ENCODE measurements around the gene RPL37A. TPM values are rescaled to one million over a fixed set of nuclear protein-coding genes. Genes with fewer than 3 reads are reported as not detected.
A peak's percentile ranks its signal among the peaks of the same experiment; 100 is the strongest.
"Not testable (repeated sequence)": the region's sequence is repeated elsewhere in the genome, so short reads cannot be mapped to it uniquely, and the experiment has no call there.

RPL37A gene
- total RNA-seq, 1 experiment from 2014 or later = 3,239 TPM

DNA sequence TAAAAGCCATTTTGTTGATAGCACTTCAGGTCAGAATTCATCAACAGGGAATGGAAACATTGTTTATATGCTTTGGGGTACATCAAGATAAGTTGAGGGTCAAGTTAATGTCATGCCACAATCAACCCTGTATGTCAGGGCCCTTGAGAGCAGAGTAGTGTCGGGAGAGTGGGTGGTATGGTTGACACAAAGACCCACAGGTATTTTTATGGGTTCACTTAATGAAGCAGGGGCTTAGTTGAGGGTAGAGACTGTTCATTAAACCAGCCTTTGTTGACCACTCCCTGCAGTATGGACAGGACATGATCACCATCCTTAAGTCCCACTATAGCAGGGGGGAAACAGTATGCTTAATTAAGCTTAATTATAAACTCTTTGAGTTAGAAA, 5.7 kb downstream of the RPL37A start:
- no peak for DNase-seq (ENCODE audit: low read depth, low spot score)
- in situ Hi-C loops (cut with HindIII; ENCODE audit: low pct_unique_long_range_greater_than_20kb, low sequenced_read_pairs) = loop anchor here (25.0 kb wide), 1 partner anchor 158 kb away; no protein-coding TSS in a partner anchor

DNA sequence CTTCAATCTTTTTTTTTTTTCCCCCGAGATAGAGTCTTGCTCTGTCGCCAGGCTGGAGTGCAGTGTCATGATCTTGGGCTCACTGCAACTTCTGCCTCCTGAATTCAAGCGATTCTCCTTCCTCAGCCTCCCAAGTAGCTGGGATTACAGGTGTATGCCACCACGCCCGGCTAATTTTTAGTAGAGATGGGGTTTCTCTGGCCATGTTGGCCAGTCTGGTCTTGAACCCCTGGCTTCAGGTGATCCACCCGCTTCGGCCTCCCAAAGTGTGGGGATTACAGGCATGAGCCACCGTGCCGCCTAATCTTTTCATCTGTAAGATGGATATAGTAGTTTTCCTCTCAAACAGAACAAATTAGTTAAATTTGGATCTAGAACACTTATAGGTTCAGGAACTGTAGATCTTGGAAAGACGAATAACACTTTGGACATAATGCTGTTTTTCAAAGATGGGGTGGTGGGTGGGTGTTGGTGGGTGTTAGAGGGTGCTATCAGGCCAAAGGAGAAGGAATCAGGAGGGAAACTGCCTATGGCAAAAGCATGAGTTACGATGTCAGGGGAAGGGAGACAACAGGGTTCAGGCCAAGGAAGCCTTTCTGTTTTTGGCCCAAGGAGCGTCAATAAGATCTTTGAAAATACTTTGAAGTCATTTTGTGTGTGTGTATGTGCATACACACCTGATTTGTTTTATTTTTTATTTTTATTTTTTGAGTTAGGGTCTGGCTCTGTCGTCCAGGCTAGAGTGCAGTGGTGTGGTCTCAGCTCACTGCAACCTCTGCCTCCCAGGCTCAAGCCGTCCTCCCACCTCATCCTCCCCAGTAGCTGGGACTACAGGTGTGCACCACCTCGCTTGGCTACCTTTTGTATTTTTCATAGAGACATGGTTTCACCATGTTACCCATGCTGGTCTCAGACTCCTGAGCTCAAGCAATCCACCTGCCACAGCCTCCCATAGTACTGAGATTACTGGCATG, 6.8 kb downstream of the RPL37A start:
- no peak for DNase-seq (ENCODE audit: low read depth, low spot score)
- in situ Hi-C loops (cut with HindIII; ENCODE audit: low pct_unique_long_range_greater_than_20kb, low sequenced_read_pairs) = loop anchor here (25.0 kb wide), 1 partner anchor 157 kb away; no protein-coding TSS in a partner anchor

DNA sequence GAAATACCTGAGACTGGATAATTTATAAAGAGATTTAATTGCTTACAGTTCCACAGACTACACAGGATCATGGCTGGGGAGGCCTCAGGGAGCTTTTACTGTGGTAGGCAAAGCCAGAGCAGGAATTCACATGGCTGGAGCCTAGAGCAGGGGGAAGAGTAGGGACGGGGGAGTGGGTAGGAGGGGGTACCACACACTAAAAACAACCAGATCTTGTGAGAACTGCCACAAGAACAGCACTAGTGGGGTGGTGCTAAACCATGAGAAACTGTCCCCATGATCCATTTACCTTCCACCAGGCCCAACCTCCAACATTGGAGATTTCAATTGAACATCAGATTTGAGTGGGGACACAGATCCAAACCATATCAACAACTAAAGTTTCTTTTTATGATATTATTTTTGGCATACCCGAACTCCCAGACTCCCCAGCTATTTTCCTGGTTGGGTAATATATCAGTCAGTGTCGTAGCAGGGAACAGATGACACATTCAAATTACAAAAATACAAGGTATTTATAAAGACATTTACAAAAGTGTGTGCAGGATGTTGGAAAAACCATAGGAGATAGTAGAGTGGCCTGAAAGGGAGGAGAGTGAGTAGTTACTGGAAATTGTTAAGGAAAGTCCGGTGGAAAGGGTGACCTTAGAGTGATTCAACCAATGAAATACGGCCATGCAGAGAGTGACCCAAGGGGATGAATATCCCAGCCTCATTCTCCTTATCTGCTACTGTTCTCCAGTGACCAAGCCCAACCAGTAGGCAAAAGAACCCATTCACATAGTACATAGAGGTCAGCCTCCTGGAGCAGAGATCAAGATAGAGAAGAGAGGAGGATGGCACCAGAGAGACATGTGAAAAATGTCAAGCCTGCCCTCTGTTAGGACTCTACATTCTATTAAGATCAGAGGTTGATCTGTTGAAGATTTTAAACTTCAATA, 8.8 kb downstream of the RPL37A start:
- DNase-seq (ENCODE audit: low read depth, low spot score) = peak; percentile 30
- in situ Hi-C loops (cut with HindIII; ENCODE audit: low pct_unique_long_range_greater_than_20kb, low sequenced_read_pairs) = loop anchor here (25.0 kb wide), 1 partner anchor 155 kb away; no protein-coding TSS in a partner anchor

DNA sequence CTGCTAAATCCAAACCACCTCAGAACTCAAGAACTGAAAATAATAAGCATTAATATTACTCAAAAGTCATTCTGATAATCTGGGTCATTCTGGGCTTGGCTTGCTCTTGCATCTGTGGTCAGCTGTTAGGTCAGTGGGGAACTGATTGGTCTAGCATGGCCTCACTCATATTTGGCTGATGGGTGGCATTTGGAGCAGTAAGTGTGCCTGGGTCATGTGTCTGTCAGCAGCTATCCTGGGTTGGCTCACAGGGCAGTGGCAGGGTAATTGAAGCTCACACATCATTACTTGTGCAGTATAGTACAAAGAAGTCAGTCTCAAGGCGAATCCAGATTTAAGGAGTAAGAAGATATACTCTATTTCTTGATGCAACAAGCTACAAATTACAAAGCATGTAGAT, 9.6 kb downstream of the RPL37A start:
- in situ Hi-C loops (cut with HindIII; ENCODE audit: low pct_unique_long_range_greater_than_20kb, low sequenced_read_pairs) = loop anchor here (25.0 kb wide), 1 partner anchor 154 kb away; no protein-coding TSS in a partner anchor
- peak; percentile 88 for DNase-seq (ENCODE audit: low read depth, low spot score)

DNA sequence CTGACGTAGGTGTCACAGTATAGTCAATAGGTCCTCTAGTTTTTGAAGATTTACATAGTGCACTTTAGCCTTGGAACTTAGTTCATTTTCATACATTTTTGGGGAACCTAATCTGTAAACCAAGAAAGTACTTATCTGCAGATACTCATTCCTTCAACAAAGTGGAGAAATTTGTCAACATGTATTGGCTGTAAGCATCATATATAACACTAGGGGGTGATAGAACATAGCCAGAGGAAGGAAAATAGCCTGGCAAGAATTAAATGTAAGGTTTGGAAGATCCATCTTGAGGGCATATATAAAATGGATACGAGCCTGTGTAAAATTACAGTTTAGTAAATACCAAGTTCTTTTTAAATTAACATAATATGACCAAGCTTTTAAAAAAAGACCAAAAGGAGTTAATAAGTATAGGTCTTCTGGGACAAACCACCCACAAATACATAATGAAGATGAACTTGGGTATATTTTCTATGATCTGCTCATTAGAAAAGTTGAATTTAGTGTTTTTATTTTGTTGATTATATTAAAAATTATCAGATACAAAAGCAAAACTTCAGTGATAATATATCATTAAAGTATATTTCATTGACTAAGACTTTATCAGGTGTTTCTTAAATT, 18.2 kb downstream of the RPL37A start:
- in situ Hi-C loops (cut with HindIII; ENCODE audit: low pct_unique_long_range_greater_than_20kb, low sequenced_read_pairs) = loop anchor here (25.0 kb wide), 1 partner anchor 145 kb away; no protein-coding TSS in a partner anchor
- DNase-seq (ENCODE audit: low read depth, low spot score) = peak; percentile 69

DNA sequence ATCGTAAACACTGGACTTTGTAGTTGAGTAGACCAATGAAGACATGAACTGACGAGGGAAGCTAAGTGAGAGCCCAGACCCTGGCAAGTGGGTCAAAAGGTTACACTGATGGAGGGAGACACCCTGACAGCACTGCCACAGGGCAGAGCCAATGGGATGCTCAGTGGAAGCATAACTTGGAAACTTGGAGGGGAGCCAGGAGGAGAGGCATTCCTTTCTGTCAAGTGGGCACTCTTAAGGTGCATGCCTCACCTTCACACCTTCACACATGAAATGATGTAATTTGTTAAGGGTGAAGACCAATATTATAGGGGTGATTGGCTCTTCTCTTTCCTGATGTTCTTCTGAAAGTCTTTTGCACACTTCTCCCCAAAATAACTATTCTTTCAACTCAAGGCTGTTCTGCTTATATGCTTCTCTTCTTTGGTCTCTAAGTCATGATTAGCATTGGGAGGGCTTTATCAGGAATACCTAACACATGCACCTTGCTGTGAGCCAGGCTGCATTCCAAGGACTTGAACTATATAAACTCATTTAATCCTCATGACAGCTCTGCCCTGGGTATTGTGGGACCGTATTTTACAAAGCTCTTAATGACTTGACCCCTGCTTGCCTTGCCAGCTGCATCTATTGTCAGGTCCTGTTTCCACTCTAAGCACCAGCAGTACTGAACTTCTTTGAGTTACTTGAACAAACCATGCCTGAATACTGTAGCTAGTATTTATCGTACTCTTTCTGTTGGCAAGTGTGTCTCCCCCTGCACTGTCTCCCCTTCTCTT, 19.0 kb downstream of the RPL37A start:
- no peak for DNase-seq (ENCODE audit: low read depth, low spot score)
- in situ Hi-C loops (cut with HindIII; ENCODE audit: low pct_unique_long_range_greater_than_20kb, low sequenced_read_pairs) = loop anchor here (25.0 kb wide), 1 partner anchor 145 kb away; no protein-coding TSS in a partner anchor

DNA sequence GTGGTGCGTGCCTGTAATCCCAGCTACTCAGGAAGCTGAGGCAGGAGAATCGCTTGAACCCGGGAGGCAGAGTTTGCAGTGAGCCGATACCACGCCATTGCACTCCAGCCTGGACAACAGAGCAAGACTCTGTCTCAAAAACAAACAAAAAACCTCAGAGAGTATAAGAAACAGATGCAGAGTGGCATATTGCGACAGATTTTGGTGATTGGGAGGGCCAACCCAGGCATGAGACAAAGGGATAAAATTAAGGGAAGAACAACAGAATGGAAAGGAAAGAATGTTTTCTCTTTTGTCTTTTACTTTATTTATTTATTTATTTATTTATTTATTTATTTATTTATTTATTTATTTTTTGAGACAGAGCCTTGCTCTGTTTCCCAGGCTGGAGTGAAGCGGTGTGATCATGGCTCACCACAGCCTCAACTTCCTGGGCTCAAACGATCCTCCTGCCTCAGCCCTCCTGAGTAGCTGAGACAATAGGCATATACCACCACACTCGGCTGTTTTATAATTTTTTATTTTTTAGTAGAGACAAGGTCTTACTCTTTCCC, 20.0 kb downstream of the RPL37A start:
- not testable (repeated sequence) for DNase-seq (ENCODE audit: low read depth, low spot score)
- in situ Hi-C loops (cut with HindIII; ENCODE audit: low pct_unique_long_range_greater_than_20kb, low sequenced_read_pairs) = loop anchor here (25.0 kb wide), 1 partner anchor 144 kb away; no protein-coding TSS in a partner anchor

DNA sequence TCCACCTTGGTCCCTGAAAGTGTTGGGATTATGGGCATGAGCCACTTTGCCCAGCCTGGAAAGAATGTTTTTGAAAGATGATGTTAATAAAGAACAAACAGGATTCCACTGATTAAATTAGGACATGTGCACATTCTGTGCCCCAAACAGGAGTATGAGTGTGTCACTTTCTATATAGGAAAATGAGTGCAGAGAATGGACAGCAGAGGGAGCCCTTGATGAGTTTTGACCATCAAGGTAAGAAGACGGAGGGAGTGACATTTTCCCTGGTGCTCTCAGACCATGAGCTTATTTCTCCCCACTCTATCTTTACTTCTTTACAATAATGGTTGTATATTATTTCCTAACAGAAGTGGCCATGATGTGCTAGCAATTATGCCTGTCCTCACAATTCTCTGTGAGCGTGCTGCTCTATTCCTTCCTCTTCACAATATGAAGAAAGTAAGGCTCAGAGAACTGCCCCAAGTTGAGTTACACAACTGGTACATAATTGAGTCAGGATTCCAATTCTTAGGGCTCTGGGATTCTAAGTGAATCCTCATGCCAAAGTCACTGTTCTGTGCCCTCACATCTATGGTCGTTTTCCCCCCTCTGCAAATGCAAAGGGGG, 20.6 kb downstream of the RPL37A start:
- DNase-seq (ENCODE audit: low read depth, low spot score) = peak; percentile 84
- in situ Hi-C loops (cut with HindIII; ENCODE audit: low pct_unique_long_range_greater_than_20kb, low sequenced_read_pairs) = loop anchor here (25.0 kb wide), 1 partner anchor 143 kb away; no protein-coding TSS in a partner anchor

DNA sequence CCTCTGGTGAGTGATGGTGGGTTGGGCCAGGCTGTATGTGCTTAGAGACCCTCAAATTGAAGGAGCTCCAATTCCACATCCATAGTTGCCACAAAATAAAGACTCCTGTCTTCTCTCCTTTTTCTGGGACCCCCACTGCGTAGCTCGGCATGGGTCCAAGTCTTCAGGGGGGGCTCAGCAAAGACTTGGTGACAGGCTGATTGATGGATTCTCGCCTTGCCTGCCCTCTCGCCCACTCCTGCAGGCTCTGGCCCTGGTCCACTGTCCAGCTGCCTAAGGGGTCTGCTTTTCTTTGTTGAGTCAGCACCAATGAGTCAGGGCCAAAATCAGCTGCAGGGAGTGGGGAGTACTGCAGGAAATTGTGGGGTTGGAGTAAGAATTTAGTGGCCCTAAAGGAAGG, 21.5 kb downstream of the RPL37A start:
- DNase-seq (ENCODE audit: low read depth, low spot score) = no peak
- in situ Hi-C loops (cut with HindIII; ENCODE audit: low pct_unique_long_range_greater_than_20kb, low sequenced_read_pairs) = loop anchor here (25.0 kb wide), 1 partner anchor 142 kb away; no protein-coding TSS in a partner anchor

DNA sequence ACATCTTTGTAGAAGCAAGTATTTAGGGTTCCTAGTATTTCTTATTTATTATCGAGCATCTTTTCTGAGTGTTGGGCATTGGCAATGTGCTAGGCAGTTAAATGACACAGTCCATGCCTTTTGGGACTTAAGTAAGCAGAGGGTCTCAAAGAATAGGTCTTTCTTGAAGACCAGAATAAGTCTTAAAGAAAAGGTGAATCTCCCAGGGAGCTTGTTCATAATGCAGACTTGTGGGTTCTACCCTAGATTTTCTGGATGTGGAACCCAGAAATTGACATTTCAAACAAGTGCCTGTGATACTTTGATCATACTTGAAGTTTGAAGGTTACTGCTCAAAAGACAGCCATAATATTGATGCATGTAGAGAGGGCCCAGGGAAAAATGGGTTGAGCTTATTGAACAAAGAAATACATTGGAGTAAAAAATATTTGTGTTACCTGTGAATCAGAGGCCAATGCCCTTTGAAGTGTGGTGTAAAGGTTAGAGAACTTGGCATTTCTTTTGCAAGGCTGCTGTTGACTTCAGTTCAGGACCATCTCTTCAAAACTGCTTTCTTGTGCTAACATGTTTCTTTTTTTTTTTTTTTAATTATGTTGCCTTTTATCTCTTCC, 24.4 kb downstream of the RPL37A start:
- DNase-seq (ENCODE audit: low read depth, low spot score) = no peak
- in situ Hi-C loops (cut with HindIII; ENCODE audit: low pct_unique_long_range_greater_than_20kb, low sequenced_read_pairs) = loop anchor here (25.0 kb wide), 1 partner anchor 139 kb away; no protein-coding TSS in a partner anchor

DNA sequence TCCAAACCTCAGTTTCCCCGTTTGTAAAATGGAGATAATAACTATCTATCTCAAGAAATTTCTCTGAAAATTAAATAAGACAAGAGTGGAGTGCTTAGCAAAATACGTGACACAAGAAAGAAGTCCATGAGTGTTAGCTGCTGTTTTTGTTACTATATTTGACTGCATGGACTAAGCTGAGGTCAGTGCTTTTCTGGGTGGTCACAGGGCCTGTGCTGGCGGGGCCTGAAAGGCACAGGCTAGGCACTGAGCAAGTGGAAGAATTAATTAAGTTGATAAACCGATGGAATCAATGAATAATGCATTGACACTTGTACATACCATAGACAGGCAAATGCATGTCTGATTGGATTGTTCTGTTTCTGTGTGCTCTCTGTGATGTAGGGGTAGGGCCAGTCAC, 27.3 kb downstream of the RPL37A start:
- DNase-seq (ENCODE audit: low read depth, low spot score) = no peak
- in situ Hi-C loops (cut with HindIII; ENCODE audit: low pct_unique_long_range_greater_than_20kb, low sequenced_read_pairs) = no loop called here

DNA sequence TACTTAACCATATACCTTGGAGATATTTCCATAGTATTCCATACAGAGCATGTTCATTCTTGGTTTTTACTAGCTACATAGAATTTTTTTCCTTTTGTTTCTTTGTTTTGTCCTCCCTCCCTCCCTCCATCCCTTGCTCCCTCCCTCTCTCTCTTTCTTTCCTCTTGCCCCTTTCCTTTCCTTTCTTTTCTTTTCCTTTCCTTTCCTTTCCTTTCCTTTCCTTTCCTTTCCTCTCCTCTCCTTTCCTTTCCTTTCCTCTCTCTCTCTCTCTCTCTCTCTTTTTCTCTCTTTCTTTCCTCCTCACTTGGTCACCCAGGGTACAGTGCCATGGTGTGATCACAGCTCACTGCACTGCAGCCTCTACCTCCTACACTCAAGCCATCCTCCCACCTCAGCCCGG, 28.3 kb downstream of the RPL37A start:
- DNase-seq (ENCODE audit: low read depth, low spot score) = no peak
- in situ Hi-C loops (cut with HindIII; ENCODE audit: low pct_unique_long_range_greater_than_20kb, low sequenced_read_pairs) = no loop called here

DNA sequence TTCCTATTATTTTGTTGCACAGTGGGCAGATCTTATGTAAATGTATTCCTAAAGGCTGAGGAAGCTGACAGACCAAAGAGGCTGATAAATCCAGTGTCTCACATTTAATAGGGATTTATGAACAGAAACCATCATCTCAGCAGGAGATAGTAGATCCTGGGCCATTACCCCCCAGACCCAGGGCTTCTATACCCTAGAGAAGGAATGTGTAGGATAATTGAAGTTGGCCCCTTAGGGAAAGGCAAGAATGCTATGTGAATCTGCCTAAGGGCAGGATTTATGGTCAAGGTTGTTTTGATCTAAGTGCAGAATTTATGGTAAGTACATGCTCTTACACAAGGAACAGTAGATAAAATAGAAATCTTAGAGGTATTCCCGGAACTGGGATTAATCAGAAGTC, 29.0 kb downstream of the RPL37A start:
- in situ Hi-C loops (cut with HindIII; ENCODE audit: low pct_unique_long_range_greater_than_20kb, low sequenced_read_pairs) = no loop called here

DNA sequence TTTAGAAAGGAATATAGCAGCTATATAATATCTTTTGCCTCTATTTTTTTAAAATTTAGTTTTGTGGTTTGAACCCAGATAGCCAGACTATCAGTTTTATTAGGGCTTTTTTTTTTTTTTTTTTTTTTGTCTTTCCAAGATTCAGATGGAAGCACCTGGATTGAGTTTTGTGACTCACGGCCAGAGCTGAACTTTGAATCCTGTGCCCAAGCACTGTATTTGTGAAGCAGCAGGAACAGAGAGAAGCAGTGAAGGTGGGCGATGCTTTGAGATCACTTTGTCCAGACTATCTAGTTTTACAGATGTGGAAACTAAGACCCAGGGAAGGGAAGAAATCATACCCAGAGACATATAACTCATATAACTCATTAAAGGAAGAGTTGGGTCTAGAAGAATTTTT, 33.9 kb downstream of the RPL37A start:
- in situ Hi-C loops (cut with HindIII; ENCODE audit: low pct_unique_long_range_greater_than_20kb, low sequenced_read_pairs) = no loop called here
- no peak for DNase-seq (ENCODE audit: low read depth, low spot score)

More for the DNA sequence above, 29.0 kb downstream of the RPL37A start:
- DNase-seq (ENCODE audit: low read depth, low spot score) = no peak

DNA sequence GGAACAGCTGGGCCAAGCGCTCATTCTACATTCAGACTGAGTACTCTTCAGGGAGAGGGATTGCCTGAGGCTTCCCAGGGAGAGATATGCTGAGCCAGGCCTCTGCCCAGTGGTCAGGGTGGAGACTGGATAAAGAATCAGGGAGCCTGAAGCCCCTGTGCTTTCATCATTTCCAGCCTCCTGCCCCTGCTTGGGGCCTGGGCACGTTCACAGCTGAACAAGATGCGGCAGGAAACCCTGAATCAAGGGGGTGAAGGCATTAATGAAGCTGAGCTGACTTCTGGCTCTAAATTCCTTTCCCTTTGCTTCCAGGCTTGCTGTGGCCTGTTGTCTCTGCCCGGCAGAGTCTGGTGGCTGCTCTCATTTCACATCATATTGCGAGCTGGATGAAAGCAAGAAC, 35.0 kb downstream of the RPL37A start:
- in situ Hi-C loops (cut with HindIII; ENCODE audit: low pct_unique_long_range_greater_than_20kb, low sequenced_read_pairs) = no loop called here
- DNase-seq (ENCODE audit: low read depth, low spot score) = no peak

Data from SK-MEL-5 (cell line).